HG02610 (cell line): Measurements from ENCODE around the gene SPTBN5.

Source experiments
- ATAC-seq: cut with Tn5 transposase; IDR thresholded peaks from one replicate; pipeline ENCODE4 v1.9.1; 2021; ENCODE audit warnings: mild to moderate bottlenecking, moderate library complexity; ENCODE audit not compliant: unreplicated experiment

SPTBN5 gene

GRCh38 chr15:41885321-41885720 lies 8.5 kb downstream of the SPTBN5 start:
- ATAC-seq, result no peak

- ATAC-seq, result no peak
Measured at GRCh38 chr15:41884458-41884857, 9.4 kb downstream of the SPTBN5 start.

DNA sequence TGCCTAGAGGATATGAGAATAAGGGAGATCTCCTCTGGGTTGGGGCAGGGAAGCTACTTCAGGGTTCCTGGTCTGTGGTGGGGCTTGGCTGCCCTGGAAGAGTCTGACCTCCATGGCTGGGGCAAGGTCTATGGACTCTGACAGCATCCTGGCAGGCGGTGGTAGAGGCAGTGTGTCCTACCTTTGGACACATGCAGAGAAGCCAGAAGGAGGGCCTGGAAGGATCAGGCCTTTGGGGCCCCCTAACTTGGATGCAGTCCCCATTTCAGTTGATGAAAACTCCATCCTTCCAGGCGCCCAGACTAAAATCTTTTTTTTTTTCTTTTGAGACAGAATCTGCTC lies 10.4 kb downstream of the SPTBN5 start:
- ATAC-seq, result no peak

DNA sequence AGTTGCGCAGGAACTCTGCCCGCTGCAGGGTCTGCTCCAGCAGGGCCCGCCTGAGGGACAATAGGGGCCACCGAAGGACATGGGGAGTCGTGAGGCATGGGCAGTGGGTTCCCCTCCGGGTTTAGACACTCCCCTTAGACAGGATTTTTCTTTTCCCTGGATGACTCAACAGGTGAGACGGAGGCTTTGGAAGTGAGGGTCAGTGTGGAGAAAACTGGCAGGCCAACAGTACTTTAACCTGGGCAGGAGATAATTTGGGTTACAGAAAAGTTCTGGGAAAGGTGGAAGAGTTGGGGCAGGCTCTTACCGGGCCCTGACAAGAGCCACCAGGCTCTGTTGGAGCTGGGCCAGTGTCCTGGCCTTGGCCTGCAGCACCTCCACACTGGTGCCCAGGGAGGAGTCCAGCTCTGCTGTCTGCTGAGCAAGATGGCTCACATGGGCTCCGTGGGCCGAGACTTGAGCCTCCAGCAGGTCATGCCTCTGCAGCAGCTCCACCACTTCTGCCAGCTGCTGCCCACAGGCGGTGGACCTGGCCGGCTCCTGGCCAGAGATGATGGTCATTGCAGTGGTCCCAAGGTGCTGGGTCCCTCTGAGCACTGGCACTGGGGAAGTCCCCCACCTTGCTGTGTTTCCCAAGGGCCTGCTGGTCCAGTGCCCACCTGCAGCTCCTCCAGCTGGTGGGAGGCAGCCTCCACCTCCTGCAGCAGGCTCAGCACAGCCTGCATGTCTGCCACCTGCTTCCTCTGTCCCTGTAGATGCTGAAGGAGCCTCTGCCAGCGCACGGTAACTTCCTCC lies 11.0 kb downstream of the SPTBN5 start:
- ATAC-seq, result no peak

GRCh38 chr15:41881920-41882688 lies 11.7 kb downstream of the SPTBN5 start:
- no peak for ATAC-seq

DNA sequence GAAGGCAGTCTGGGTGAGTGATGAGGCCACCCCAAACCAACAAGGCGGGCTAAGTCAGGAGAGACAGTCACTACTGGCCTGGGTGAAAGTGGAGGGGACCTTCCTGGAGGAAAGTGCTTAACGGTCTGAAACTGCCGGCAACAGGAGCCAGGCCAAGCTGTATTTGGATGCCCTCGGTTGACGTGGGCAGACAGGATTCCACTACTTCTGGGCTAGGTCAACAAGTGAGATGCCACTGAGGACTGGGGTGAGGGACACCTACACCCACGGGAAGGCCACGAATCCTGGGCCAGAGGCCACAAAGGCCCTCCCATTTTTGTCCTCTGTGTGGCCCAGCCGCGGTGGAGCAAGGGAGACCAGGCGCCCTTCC lies 12.3 kb downstream of the SPTBN5 start:
- no peak for ATAC-seq

GRCh38 chr15:41881086-41881485 lies 12.8 kb downstream of the SPTBN5 start:
- ATAC-seq, result no peak

- no peak for ATAC-seq
Measured at GRCh38 chr15:41880156-41880877, 13.5 kb downstream of the SPTBN5 start.

DNA sequence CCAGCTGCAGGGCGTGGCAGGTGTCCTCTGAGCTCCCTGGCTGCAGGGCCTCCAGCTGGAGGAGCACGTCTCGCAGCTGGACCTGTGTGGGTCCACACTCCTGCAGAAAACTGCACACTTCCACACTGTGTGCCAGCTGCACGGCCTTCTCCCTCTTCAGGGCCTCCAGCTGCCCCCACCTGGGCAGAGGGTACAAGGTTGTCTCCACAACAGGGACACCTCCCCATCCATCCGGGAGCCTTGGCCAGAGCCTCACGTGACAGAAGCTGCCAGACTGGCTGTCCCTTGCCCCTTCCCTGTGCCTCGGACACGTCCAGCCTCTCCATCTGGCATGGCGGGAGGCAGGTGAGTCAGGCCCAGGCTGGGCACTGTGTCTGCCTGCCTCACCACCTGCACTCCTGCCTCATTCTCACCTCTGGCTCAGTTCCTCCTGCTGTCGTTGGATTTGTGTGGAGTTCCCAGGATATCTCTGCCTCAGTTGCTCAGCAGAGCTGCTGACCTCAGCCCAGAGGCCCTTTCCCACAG lies 14.5 kb downstream of the SPTBN5 start:
- no peak for ATAC-seq

DNA sequence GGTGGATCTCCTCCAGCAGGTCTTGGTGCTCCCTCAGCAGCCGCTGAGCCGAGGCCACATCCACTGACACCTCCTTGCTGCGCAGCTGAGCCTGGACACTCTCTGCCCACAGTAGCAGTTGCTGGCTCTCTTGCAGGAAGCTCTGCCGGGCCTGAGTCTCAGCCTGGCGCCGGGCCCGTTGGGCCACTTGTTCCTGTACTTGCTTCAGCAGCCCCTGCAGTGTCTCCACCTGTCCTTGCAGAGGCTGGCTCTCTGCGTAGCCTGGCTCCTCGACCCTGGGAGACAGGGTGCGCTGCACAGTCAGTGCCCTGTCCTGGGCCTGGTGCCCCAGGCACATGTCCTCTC lies 15.5 kb downstream of the SPTBN5 start:
- ATAC-seq, result no peak

DNA sequence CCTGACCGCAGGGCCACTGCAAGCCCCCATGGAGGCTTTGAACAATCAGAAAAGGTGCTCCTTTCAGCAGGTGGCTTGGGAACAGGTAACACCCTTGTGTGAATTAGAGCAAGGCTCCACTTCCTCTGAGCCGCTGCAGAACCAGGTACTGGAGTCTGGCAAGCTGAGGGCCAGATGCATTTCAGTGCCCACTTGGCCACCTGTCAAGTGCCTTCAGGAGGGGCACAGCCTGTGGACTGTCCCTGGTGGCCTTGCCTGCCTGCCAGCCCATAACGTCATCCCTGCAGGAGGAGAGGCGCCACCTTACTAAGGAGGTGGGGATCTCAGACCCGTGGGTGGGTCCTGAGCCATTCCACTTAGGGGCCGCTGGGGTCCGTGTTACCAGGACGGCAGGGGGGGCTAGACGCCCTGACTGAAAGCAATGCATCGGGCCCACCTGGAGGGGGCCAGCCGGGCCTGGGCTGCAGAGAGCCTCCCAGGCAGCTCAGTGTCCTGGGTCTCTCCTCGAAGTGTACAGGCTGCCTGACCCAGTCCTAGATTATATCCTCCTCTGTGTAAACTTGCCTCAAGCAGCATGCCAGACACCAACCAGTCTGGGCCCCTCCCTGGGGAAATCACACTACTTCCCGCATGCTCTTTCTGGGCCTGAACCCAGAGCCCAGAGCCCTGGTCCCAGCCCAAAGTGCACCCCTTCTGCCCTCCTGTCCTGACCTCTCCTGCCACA lies 16.1 kb downstream of the SPTBN5 start:
- no peak for ATAC-seq

DNA sequence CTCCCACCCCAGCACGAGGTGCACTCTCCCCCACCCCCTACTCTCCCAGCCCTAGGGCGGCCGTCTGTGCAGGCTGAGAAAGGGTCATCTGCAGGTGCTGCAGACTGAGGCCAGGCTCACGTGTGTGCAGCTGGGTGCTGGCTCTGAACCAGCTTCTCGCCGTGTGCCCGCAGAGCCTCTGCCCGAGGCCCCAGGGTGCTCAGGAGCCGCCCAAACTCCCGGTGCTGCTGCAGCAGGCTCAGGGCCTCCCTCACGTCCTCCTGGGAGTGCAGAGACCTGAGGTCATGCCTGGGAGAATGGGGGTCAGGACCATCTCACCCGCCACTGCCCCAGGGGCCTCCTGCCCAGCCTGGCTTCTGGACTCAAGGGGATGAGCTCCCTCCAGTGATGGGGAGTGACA lies 17.2 kb downstream of the SPTBN5 start:
- no peak for ATAC-seq

- ATAC-seq, result no peak
Measured at GRCh38 chr15:41876007-41876406, 17.8 kb downstream of the SPTBN5 start.

- no peak for ATAC-seq
Measured at GRCh38 chr15:41874736-41875135, 19.1 kb downstream of the SPTBN5 start.

- ATAC-seq, result no peak
Measured at GRCh38 chr15:41873711-41874110, 20.1 kb downstream of the SPTBN5 start.

GRCh38 chr15:41872166-41872747 lies 21.6 kb downstream of the SPTBN5 start:
- ATAC-seq, result no peak

DNA sequence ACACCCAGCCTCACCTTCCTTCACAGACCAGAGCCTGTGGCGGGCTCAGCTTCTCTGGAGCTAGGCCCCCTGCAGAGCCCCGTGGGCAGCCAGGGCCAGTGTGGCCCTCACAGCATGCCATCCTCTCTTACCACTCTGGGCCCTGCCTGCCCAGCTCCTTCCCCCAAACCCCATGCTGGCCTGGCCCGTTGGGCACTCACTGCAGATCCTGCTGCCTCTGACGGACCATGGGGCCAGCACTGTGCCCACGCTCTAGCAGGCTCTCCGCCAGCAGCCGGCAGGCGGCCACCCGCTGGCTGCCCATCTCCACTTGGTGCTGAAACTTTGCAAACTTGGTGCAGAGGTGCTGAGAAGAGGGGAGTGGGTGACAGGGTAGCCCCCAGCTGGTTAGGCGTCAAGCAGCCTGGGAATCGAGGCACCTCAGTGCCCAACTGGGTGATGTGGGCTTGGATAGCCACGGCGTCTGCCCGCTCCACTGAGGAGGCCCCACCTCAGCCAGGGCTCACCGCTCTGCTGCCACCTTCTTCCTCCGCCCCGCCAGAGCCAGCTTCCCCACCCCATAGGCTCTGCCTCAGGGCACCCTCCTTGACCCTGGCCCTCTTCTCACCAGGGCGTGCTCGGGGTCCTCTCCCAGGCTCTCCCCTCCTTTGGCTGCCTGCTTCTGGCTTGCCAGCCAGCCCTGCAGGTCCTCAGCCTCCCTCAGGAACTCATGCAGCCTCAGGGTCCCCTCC lies 22.5 kb downstream of the SPTBN5 start:
- ATAC-seq, result no peak

DNA sequence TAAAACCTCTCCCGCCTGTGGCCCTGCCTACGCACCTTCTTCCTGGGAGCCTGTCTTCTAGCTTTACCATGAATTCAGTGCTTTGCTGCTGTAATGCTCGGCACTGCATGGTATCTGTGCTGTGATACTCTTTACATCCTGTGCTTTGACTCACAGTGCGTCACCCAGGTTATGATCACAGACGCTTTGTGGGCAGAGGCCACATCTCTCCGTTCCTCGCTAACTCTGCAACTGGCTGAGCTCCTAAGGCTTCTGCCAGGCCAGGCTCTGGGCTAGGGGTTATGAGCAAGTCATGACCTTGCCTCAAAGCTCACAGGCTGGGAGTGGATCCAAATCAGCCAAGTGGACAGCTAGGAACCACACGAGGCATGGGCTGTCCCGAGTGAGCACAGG lies 23.2 kb downstream of the SPTBN5 start:
- ATAC-seq, result no peak

DNA sequence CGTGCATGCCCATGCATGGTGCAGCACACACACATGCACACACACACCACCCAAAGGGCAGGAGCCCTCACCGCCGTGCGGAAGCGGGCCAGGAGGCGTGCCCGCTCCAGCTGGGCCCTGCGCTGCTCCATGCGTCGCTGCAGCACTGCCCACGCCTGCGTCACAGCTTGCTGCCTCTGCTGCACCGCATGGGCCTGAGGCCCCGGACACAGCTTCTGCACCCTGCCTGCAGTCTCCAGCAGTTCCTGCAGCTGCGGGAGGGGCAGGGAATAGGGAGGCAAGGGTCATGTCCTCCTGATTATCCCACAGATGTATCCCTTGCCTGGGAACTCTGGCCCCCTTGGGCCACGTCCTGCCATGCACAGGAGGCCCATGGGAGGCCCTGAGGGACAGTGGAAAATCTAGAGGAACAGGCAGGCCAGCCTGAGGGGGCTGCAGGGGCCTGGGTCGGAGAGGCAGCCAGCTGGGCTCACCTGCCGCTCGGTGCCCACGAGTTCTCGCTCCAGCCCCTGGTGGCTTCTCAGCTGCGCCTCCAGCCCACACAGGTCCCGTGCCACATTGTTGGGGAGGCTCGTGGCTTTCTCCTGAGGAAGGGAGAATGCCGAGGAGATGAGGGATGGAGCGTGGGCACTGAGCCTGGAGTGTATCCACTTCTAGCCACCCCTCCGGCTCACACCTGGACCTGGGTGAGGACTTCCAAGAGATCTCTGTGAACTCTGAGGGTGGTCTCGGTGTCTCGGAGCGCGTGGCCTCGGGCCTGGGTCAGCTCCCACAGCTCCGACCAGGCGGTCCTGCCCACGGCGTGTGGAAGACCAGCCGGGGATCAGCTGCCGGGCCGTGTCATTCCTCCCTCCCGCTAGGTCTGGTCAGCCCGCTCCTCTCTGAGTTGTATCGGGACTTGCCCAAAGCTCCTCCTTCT lies 23.8 kb downstream of the SPTBN5 start:
- ATAC-seq, result no peak
